ENCODE data around the gene SNPH.

SNPH gene

GRCh38 chr20:1317545-1318255 lies 51.6 kb downstream of the SNPH start:
- Histone ChIP-seq H3K27me3 (ENCODE audit: control insufficient read depth in 2 of 2, insufficient read depth in 2 of 2, low read length in 2 of 2) (no peaks in the 10 kb centered on the region), H3K4me3 (ENCODE audit: low read length in 2 of 2) (no peak overlapping the region), H3K27ac (ENCODE audit: low read depth in 2 of 2, low read length in 2 of 2) (no peak overlapping the region)

DNA sequence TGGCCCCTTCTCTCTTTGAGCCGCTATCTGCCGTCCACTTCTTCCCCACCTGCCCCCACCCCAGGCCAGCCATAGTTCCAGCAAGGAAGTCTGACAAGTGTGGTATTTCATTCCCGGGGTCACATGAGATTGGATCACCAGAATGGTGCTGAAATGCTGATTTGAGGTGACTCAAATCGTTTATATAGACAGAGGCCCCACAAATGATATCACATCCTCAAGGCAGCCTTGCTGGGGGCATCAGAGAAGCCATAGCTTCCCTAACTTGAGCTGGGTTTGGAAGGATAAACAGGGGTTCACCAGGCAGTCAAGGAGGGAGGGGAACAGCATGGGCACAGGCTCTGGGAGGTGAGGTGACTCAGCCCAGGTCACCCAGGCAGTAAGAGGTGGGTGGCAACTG lies 53.0 kb downstream of the SNPH start:
- no peaks in the 10 kb centered on the region for H3K9me3 ChIP-seq (ENCODE audit: control insufficient read depth in 2 of 2, low read length in 2 of 2)
- peaks cover 3 to 9% of the 10 kb centered on the region in 2 donors for H3K36me3 ChIP-seq (ENCODE audit: control insufficient read depth in 2 of 2, insufficient read depth in 2 of 2, low read length in 2 of 2)
- H3K4me1 ChIP-seq (ENCODE audit: control insufficient read depth in 2 of 2, insufficient read depth in 2 of 2, low read length in 2 of 2), result no peaks in the 10 kb centered on the region
- H3K4me3 ChIP-seq (ENCODE audit: low read length in 2 of 2), result no peak overlapping the region
- H3K27ac ChIP-seq (ENCODE audit: low read depth in 2 of 2, low read length in 2 of 2), result no peak overlapping the region
- no peak overlapping the region for H3K9ac ChIP-seq (ENCODE audit: low read depth in 1 of 2, low read length in 2 of 2)
- no peaks in the 10 kb centered on the region for H3K27me3 ChIP-seq (ENCODE audit: control insufficient read depth in 2 of 2, insufficient read depth in 2 of 2, low read length in 2 of 2)

More at GRCh38 chr20:1317545-1318255, 51.6 kb downstream of the SNPH start:
- Histone ChIP-seq H3K9ac (ENCODE audit: low read depth in 1 of 2, low read length in 2 of 2) (no peak overlapping the region), H3K4me1 (ENCODE audit: control insufficient read depth in 2 of 2, insufficient read depth in 2 of 2, low read length in 2 of 2) (peaks cover 0 to 5% of the 10 kb centered on the region in 2 donors), H3K36me3 (ENCODE audit: control insufficient read depth in 2 of 2, insufficient read depth in 2 of 2, low read length in 2 of 2) (peaks cover 3 to 13% of the 10 kb centered on the region in 2 donors), H3K9me3 (ENCODE audit: control insufficient read depth in 2 of 2, low read length in 2 of 2) (no peaks in the 10 kb centered on the region)

- Histone ChIP-seq H3K27me3 (ENCODE audit: control insufficient read depth in 2 of 2, insufficient read depth in 2 of 2, low read length in 2 of 2) (no peaks in the 10 kb centered on the region), H3K27ac (ENCODE audit: low read depth in 2 of 2, low read length in 2 of 2) (no peak overlapping the region), H3K9me3 (ENCODE audit: control insufficient read depth in 2 of 2, low read length in 2 of 2) (no peaks in the 10 kb centered on the region), H3K36me3 (ENCODE audit: control insufficient read depth in 2 of 2, insufficient read depth in 2 of 2, low read length in 2 of 2) (peaks cover 3 to 9% of the 10 kb centered on the region in 2 donors), H3K4me1 (ENCODE audit: control insufficient read depth in 2 of 2, insufficient read depth in 2 of 2, low read length in 2 of 2) (peaks cover 0 to 1% of the 10 kb centered on the region in 2 donors), H3K9ac (ENCODE audit: low read depth in 1 of 2, low read length in 2 of 2) (no peak overlapping the region), H3K4me3 (ENCODE audit: low read length in 2 of 2) (no peak overlapping the region)
Observed at GRCh38 chr20:1319462-1319861, 53.4 kb downstream of the SNPH start.

- H3K36me3 ChIP-seq (ENCODE audit: control insufficient read depth in 2 of 2, insufficient read depth in 2 of 2, low read length in 2 of 2), result peaks cover 3 to 9% of the 10 kb centered on the region in 2 donors
- no peaks in the 10 kb centered on the region for H3K27me3 ChIP-seq (ENCODE audit: control insufficient read depth in 2 of 2, insufficient read depth in 2 of 2, low read length in 2 of 2)
- peaks cover 3 to 4% of the 10 kb centered on the region in 2 donors for H3K4me1 ChIP-seq (ENCODE audit: control insufficient read depth in 2 of 2, insufficient read depth in 2 of 2, low read length in 2 of 2)
- H3K27ac ChIP-seq (ENCODE audit: low read depth in 2 of 2, low read length in 2 of 2), result no peak overlapping the region
- H3K9me3 ChIP-seq (ENCODE audit: control insufficient read depth in 2 of 2, low read length in 2 of 2), result no peaks in the 10 kb centered on the region
- H3K9ac ChIP-seq (ENCODE audit: low read depth in 1 of 2, low read length in 2 of 2), result no peak overlapping the region
- no peak overlapping the region for H3K4me3 ChIP-seq (ENCODE audit: low read length in 2 of 2)
Observed at GRCh38 chr20:1320016-1320415, 53.9 kb downstream of the SNPH start.

DNA sequence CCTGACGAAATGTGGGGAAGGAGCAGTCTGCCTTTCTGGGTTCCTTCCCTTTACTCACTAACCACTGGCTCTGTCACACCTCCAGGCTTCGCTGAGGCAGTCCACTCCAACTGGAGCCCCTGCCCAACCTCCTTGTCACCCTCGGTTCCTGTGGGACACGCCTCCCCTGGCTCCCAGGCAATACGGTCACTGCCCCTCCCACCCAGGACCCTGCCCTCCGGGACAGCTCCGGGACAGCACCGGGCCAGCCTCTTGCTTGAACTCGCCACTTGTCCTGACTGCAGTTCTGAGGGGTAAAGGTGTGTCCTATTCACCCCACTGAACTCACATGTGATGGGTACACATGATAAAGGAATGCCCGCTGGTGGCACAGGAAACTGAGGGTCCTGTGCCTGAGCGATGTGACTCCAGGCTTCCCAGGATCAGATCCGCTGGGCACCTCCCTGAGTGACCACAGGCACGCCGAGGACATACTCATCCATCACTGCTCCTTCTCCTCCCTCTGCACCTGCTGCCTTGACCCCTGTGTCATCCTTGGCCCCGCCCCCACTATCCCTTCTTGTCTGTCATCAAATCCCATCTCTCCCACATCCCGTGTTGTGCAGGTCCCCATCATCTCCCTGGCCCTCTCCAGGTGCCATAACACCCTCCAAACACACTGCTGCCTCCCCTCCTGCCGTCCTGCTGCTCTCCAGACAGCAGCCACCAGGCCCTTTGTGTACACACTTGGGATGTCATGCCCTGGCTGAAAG lies 55.0 kb downstream of the SNPH start:
- H3K4me1 ChIP-seq (ENCODE audit: control insufficient read depth in 2 of 2, insufficient read depth in 2 of 2, low read length in 2 of 2), result peaks cover 7 to 8% of the 10 kb centered on the region in 2 donors
- H3K9me3 ChIP-seq (ENCODE audit: control insufficient read depth in 2 of 2, low read length in 2 of 2), result no peaks in the 10 kb centered on the region
- no peak overlapping the region for H3K27ac ChIP-seq (ENCODE audit: low read depth in 2 of 2, low read length in 2 of 2)
- H3K9ac ChIP-seq (ENCODE audit: low read depth in 1 of 2, low read length in 2 of 2), result no peak overlapping the region
- no peaks in the 10 kb centered on the region for H3K27me3 ChIP-seq (ENCODE audit: control insufficient read depth in 2 of 2, insufficient read depth in 2 of 2, low read length in 2 of 2)
- no peak overlapping the region for H3K4me3 ChIP-seq (ENCODE audit: low read length in 2 of 2)
- peaks cover 3 to 9% of the 10 kb centered on the region in 2 donors for H3K36me3 ChIP-seq (ENCODE audit: control insufficient read depth in 2 of 2, insufficient read depth in 2 of 2, low read length in 2 of 2)

GRCh38 chr20:1321654-1321939 lies 55.5 kb downstream of the SNPH start:
- H3K27ac ChIP-seq (ENCODE audit: low read depth in 2 of 2, low read length in 2 of 2), result no peak overlapping the region
- H3K36me3 ChIP-seq (ENCODE audit: control insufficient read depth in 2 of 2, insufficient read depth in 2 of 2, low read length in 2 of 2), result peaks cover 3 to 9% of the 10 kb centered on the region in 2 donors
- H3K4me1 ChIP-seq (ENCODE audit: control insufficient read depth in 2 of 2, insufficient read depth in 2 of 2, low read length in 2 of 2), result peaks cover 12 to 14% of the 10 kb centered on the region in 2 donors
- no peaks in the 10 kb centered on the region for H3K9me3 ChIP-seq (ENCODE audit: control insufficient read depth in 2 of 2, low read length in 2 of 2)
- H3K4me3 ChIP-seq (ENCODE audit: low read length in 2 of 2), result no peak overlapping the region
- H3K27me3 ChIP-seq (ENCODE audit: control insufficient read depth in 2 of 2, insufficient read depth in 2 of 2, low read length in 2 of 2), result no peaks in the 10 kb centered on the region
- H3K9ac ChIP-seq (ENCODE audit: low read depth in 1 of 2, low read length in 2 of 2), result no peak overlapping the region

GRCh38 chr20:1322511-1323245 lies 56.6 kb downstream of the SNPH start:
- Histone ChIP-seq H3K9me3 (ENCODE audit: control insufficient read depth in 2 of 2, low read length in 2 of 2) (no peaks in the 10 kb centered on the region), H3K27me3 (ENCODE audit: control insufficient read depth in 2 of 2, insufficient read depth in 2 of 2, low read length in 2 of 2) (no peaks in the 10 kb centered on the region), H3K4me3 (ENCODE audit: low read length in 2 of 2) (no peak overlapping the region), H3K36me3 (ENCODE audit: control insufficient read depth in 2 of 2, insufficient read depth in 2 of 2, low read length in 2 of 2) (peaks cover 3 to 4% of the 10 kb centered on the region in 2 donors), H3K9ac (ENCODE audit: low read depth in 1 of 2, low read length in 2 of 2) (no peak overlapping the region), H3K27ac (ENCODE audit: low read depth in 2 of 2, low read length in 2 of 2) (peak overlapping the region; percentile 19 to 62), H3K4me1 (ENCODE audit: control insufficient read depth in 2 of 2, insufficient read depth in 2 of 2, low read length in 2 of 2) (peaks cover 21 to 22% of the 10 kb centered on the region in 2 donors)

- peaks cover 27% of the 10 kb centered on the region in 2 donors for H3K4me1 ChIP-seq (ENCODE audit: control insufficient read depth in 2 of 2, insufficient read depth in 2 of 2, low read length in 2 of 2)
- H3K9ac ChIP-seq (ENCODE audit: low read depth in 1 of 2, low read length in 2 of 2), result no peak overlapping the region
- H3K36me3 ChIP-seq (ENCODE audit: control insufficient read depth in 2 of 2, insufficient read depth in 2 of 2, low read length in 2 of 2), result peaks cover 2 to 4% of the 10 kb centered on the region in 2 donors
- no peaks in the 10 kb centered on the region for H3K27me3 ChIP-seq (ENCODE audit: control insufficient read depth in 2 of 2, insufficient read depth in 2 of 2, low read length in 2 of 2)
- H3K9me3 ChIP-seq (ENCODE audit: control insufficient read depth in 2 of 2, low read length in 2 of 2), result no peaks in the 10 kb centered on the region
- no peak overlapping the region for H3K4me3 ChIP-seq (ENCODE audit: low read length in 2 of 2)
- H3K27ac ChIP-seq (ENCODE audit: low read depth in 2 of 2, low read length in 2 of 2), result peak overlapping the region; percentile 19 to 62
Observed at GRCh38 chr20:1323256-1323655, 57.2 kb downstream of the SNPH start.

GRCh38 chr20:1323830-1324597 lies 57.9 kb downstream of the SNPH start:
- no peaks in the 10 kb centered on the region for H3K27me3 ChIP-seq (ENCODE audit: control insufficient read depth in 2 of 2, insufficient read depth in 2 of 2, low read length in 2 of 2)
- H3K4me1 ChIP-seq (ENCODE audit: control insufficient read depth in 2 of 2, insufficient read depth in 2 of 2, low read length in 2 of 2), result peaks cover 32 to 35% of the 10 kb centered on the region in 2 donors
- no peak overlapping the region for H3K9ac ChIP-seq (ENCODE audit: low read depth in 1 of 2, low read length in 2 of 2)
- H3K36me3 ChIP-seq (ENCODE audit: control insufficient read depth in 2 of 2, insufficient read depth in 2 of 2, low read length in 2 of 2), result peaks cover 2 to 3% of the 10 kb centered on the region in 2 donors
- H3K9me3 ChIP-seq (ENCODE audit: control insufficient read depth in 2 of 2, low read length in 2 of 2), result no peaks in the 10 kb centered on the region
- no peak overlapping the region for H3K27ac ChIP-seq (ENCODE audit: low read depth in 2 of 2, low read length in 2 of 2)
- peak overlapping the region in 1 of 2 donors; percentile 93 for H3K4me3 ChIP-seq (ENCODE audit: low read length in 2 of 2)
